HG03342 (cell line): ENCODE measurements around the gene COPS8.

Source experiments
- ATAC-seq: cut with Tn5 transposase; IDR thresholded peaks from one replicate; pipeline ENCODE4 v1.9.1; 2021; ENCODE audit warnings: mild to moderate bottlenecking, moderate library complexity; ENCODE audit not compliant: unreplicated experiment

The COPS8 gene

GRCh38 chr2:237085248-237086221 lies at the start of gene COPS8:
COPS8 (plus strand) TSS chr2:237085889; CDS start chr2:237085965, 76 bp downstream.
- ATAC-seq = peak; percentile 97

- ATAC-seq = no peak
These were observed 46.2 kb upstream of the COPS8 start for GRCh38 chr2:237039301-237040031.

- ATAC-seq = no peak
These were observed 44.5 kb upstream of the COPS8 start for GRCh38 chr2:237041231-237041630.

GRCh38 chr2:237042101-237042500 lies 43.6 kb upstream of the COPS8 start:
- no peak for ATAC-seq

GRCh38 chr2:237043866-237044265 lies 41.8 kb upstream of the COPS8 start:
- no peak for ATAC-seq

- no peak for ATAC-seq
These were observed 41.4 kb upstream of the COPS8 start for GRCh38 chr2:237044281-237044680.

GRCh38 chr2:237045449-237045848 lies 40.2 kb upstream of the COPS8 start:
- no peak for ATAC-seq

GRCh38 chr2:237048595-237048994 lies 37.1 kb upstream of the COPS8 start:
- ATAC-seq = no peak

GRCh38 chr2:237051861-237052260 lies 33.8 kb upstream of the COPS8 start:
- ATAC-seq = no peak

GRCh38 chr2:237053066-237053465 lies 32.6 kb upstream of the COPS8 start:
- no peak for ATAC-seq

GRCh38 chr2:237055386-237056100 lies 30.1 kb upstream of the COPS8 start:
- no peak for ATAC-seq

- no peak for ATAC-seq
These were observed 29.3 kb upstream of the COPS8 start for GRCh38 chr2:237056287-237056875.

- ATAC-seq = no peak
These were observed 28.6 kb upstream of the COPS8 start for GRCh38 chr2:237057107-237057506.

GRCh38 chr2:237057893-237058300 lies 27.8 kb upstream of the COPS8 start:
- ATAC-seq = peak; percentile 76

GRCh38 chr2:237058423-237058822 lies 27.3 kb upstream of the COPS8 start:
- ATAC-seq = no peak

- peak; percentile 70 for ATAC-seq
These were observed 26.4 kb upstream of the COPS8 start for GRCh38 chr2:237059155-237059875.

GRCh38 chr2:237060534-237061312 lies 25.0 kb upstream of the COPS8 start:
- no peak for ATAC-seq

GRCh38 chr2:237061356-237061755 lies 24.3 kb upstream of the COPS8 start:
- ATAC-seq = no peak

- ATAC-seq = no peak
These were observed 23.1 kb upstream of the COPS8 start for GRCh38 chr2:237062585-237062984.
